GM19193 (cell line): ENCODE measurements around the gene FUZ.

Source experiments
- POLR2A ChIP-seq: IDR thresholded peaks from 4 replicates; pipeline ENCODE4 v1.6.1; 2011; ENCODE audit not compliant: insufficient read depth, insufficient read length; ENCODE audit errors: extremely low read depth

Gene FUZ

GRCh38 chr19:49788857-49789256 lies 24.2 kb downstream of the FUZ start:
- no peak for TF ChIP-seq POLR2A

- TF ChIP-seq POLR2A, result no peak
These were observed 25.3 kb downstream of the FUZ start for GRCh38 chr19:49787746-49788145.

GRCh38 chr19:49786376-49786820 lies 26.7 kb downstream of the FUZ start:
- TF ChIP-seq POLR2A, result no peak

- TF ChIP-seq POLR2A, result no peak
These were observed 30.6 kb downstream of the FUZ start for GRCh38 chr19:49782515-49782914.

GRCh38 chr19:49781394-49781793 lies 31.7 kb downstream of the FUZ start:
- TF ChIP-seq POLR2A, result no peak

- no peak for TF ChIP-seq POLR2A
These were observed 32.2 kb downstream of the FUZ start for GRCh38 chr19:49780861-49781260.

- no peak for TF ChIP-seq POLR2A
These were observed 33.1 kb downstream of the FUZ start for GRCh38 chr19:49779731-49780555.

GRCh38 chr19:49776371-49776764 lies 36.7 kb downstream of the FUZ start:
- TF ChIP-seq POLR2A, result no peak

GRCh38 chr19:49775742-49776370 lies 37.2 kb downstream of the FUZ start:
- no peak for TF ChIP-seq POLR2A

- no peak for TF ChIP-seq POLR2A
These were observed 38.1 kb downstream of the FUZ start for GRCh38 chr19:49774969-49775368.

- no peak for TF ChIP-seq POLR2A
These were observed 39.3 kb downstream of the FUZ start for GRCh38 chr19:49773663-49774350.

GRCh38 chr19:49772850-49773432 lies 40.2 kb downstream of the FUZ start:
- no peak for TF ChIP-seq POLR2A

GRCh38 chr19:49771674-49772139 lies 41.4 kb downstream of the FUZ start:
- no peak for TF ChIP-seq POLR2A

- TF ChIP-seq POLR2A, result no peak
These were observed 42.6 kb downstream of the FUZ start for GRCh38 chr19:49770529-49770928.

GRCh38 chr19:49767967-49768581 lies 45.0 kb downstream of the FUZ start:
- TF ChIP-seq POLR2A, result no peak
